Tibial nerve (tissue), 4 donors: ENCODE data around the gene SCP2. TPM values are rescaled to one million over a fixed set of nuclear protein-coding genes. Genes with fewer than 3 reads are reported as not detected.

ENCODE experiments used
- DNase-seq, 2 donors: peaks; one replicate each; pipeline ENCODE4 v3.0.0-alpha.2; 2019; ENCODE audit warnings: low spot score in 2 of 2
- H3K27ac ChIP-seq, 4 donors: fragments of 200-600 bp; sonication (generic) in 3 of 4; one replicate each; pipeline ENCODE4 v1.5.1; 2017 to 2019; ENCODE audit warnings: mild to moderate bottlenecking in 1 of 4
- H3K27me3 ChIP-seq, 2 donors: fragments of 200-600 bp; sonication (generic) in 1 of 2; one replicate each; pipeline versions ENCODE4 v1.5.1 to v1.6.0; 2017 to 2019
- H3K36me3 ChIP-seq, 3 donors: fragments of 200-600 bp; sonication (generic); one replicate each; pipeline ENCODE4 v1.5.1; 2018 to 2019
- H3K4me1 ChIP-seq, 4 donors: fragments of 200-600 bp; sonication (generic) in 3 of 4; one replicate each; pipeline ENCODE4 v1.5.1; 2017 to 2019
- H3K4me3 ChIP-seq, 4 donors: fragments of 200-600 bp; sonication (generic) in 3 of 4; one replicate each; pipeline ENCODE4 v1.5.1; 2017 to 2019; ENCODE audit warnings: mild to moderate bottlenecking in 1 of 4, moderate library complexity in 1 of 4
- H3K9me3 ChIP-seq, 4 donors: fragments of 200-600 bp; sonication (generic) in 3 of 4; one replicate each; pipeline ENCODE4 v1.5.1; 2017 to 2019
- EP300 ChIP-seq, 2 donors: sonication (generic); formaldehyde crosslinking; IDR thresholded peaks; one replicate each; pipeline ENCODE4 v1.6.1; 2017; ENCODE audit warnings: antibody characterized with exemption in 2 of 2, mild to moderate bottlenecking in 1 of 2
- POLR2A ChIP-seq, 2 donors: fragments of 450-650 bp; IDR thresholded peaks; one replicate each; pipeline ENCODE4 v1.6.1; 2017; ENCODE audit warnings: antibody characterized with exemption in 2 of 2, mild to moderate bottlenecking in 2 of 2, moderate library complexity in 2 of 2
- WGBS, 2 donors: methylation state at CpG; one replicate each; pipeline ENCODE4 v1.1.5; 2018; 5-methylcytosine and 5-hydroxymethylcytosine counted together
- total RNA-seq, 4 donors: library from RNA; depleted of rRNA; stranded (reverse); fragments of >200 nt; gene quantifications; one replicate each; pipeline ENCODE4 v1.1.0, GENCODE V29; 2016
- TF ChIP-seq, protein P1 (sequence below), 5 experiments: fragments of 200-600 bp in 3 of 5; fragments of 450-650 bp in 2 of 5; sonication (generic) in 3 of 5; IDR thresholded peaks; one replicate each; pipeline ENCODE4 v1.5.1; 2016 to 2019; ENCODE audit warnings: antibody characterized with exemption in 5 of 5, mild to moderate bottlenecking in 3 of 5, moderate library complexity in 2 of 5

SCP2 gene
- total RNA-seq, 4 donors from 2014 or later, result 63.3 to 131 (median 104) TPM

DNA sequence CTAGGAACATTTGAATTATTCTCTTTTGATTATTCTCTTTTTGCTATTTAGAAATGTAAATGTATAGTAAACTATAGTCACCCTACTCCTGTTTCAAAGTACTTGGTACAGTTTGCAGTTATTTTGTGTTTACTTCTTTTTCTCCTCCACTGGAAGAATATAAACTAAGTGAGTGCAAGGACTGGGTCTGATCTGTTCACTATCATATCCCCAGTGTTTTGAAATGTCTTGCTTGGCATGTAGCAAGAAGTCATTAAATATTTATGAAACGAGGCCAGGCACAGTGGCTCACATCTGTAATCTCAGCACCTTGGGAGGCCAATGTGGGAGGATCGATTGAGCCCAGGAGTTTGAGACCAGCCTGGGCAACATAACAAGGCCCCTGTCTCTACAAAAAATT lies 99.2 kb downstream of the SCP2 start:
- Histone ChIP-seq H3K27ac (peak overlapping the region in 2 of 4 donors; percentile 84 to 93), H3K36me3 (peaks cover 0 to 26% (median 0%) of the 10 kb centered on the region in 3 donors), H3K27me3 (no peaks in the 10 kb centered on the region), H3K4me3 (no peak overlapping the region), H3K9me3 (no peaks in the 10 kb centered on the region), H3K4me1 (peaks cover 0 to 44% (median 13%) of the 10 kb centered on the region in 4 donors)
- 65 to 68% methylated on average over 2 of the region's 2 CpGs for WGBS, 2 donors
- TF ChIP-seq EP300 (IDR thresholded peaks at IDR 0.05) (no peak), POLR2A (IDR thresholded peaks at IDR 0.05) (no peak)
- TF ChIP-seq, protein P1, sequence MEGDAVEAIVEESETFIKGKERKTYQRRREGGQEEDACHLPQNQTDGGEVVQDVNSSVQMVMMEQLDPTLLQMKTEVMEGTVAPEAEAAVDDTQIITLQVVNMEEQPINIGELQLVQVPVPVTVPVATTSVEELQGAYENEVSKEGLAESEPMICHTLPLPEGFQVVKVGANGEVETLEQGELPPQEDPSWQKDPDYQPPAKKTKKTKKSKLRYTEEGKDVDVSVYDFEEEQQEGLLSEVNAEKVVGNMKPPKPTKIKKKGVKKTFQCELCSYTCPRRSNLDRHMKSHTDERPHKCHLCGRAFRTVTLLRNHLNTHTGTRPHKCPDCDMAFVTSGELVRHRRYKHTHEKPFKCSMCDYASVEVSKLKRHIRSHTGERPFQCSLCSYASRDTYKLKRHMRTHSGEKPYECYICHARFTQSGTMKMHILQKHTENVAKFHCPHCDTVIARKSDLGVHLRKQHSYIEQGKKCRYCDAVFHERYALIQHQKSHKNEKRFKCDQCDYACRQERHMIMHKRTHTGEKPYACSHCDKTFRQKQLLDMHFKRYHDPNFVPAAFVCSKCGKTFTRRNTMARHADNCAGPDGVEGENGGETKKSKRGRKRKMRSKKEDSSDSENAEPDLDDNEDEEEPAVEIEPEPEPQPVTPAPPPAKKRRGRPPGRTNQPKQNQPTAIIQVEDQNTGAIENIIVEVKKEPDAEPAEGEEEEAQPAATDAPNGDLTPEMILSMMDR (IDR thresholded peaks at IDR 0.05), result no peak
- no peak for DNase-seq

DNA sequence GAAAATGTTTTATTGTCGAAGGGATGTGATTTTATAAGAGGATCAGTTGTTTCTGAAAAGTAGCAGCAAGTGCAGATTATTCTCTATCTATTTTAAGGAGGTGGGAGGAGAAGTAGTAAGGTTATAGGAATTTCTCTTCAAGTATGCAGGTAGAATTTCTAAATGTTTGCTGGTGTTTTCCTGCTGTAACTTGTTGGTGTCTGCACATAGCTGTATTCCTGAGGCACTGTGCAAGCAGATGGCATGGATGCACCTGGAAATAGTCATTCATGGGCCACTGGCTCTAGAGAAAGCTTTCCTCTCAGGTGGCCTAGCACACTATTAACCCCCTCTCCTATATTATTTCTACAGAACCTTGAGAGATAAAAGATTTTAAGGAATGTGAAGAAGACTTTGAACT lies 104.7 kb downstream of the SCP2 start:
- H3K4me3 ChIP-seq, result no peak overlapping the region
- 67 to 74% methylated on average over 1 of the region's 1 CpG for WGBS, 2 donors
- no peak overlapping the region for H3K27ac ChIP-seq
- peaks cover 0 to under 1% (median 0%) of the 10 kb centered on the region in 4 donors for H3K4me1 ChIP-seq
- TF ChIP-seq POLR2A (IDR thresholded peaks at IDR 0.05), result no peak
- no peak for TF ChIP-seq EP300 (IDR thresholded peaks at IDR 0.05)
- TF ChIP-seq, protein P1 (IDR thresholded peaks at IDR 0.05), result no peak
- no peaks in the 10 kb centered on the region for H3K9me3 ChIP-seq
- DNase-seq, result no peak
- peaks cover 0 to 37% (median 0%) of the 10 kb centered on the region in 3 donors for H3K36me3 ChIP-seq
- H3K27me3 ChIP-seq, result no peaks in the 10 kb centered on the region

DNA sequence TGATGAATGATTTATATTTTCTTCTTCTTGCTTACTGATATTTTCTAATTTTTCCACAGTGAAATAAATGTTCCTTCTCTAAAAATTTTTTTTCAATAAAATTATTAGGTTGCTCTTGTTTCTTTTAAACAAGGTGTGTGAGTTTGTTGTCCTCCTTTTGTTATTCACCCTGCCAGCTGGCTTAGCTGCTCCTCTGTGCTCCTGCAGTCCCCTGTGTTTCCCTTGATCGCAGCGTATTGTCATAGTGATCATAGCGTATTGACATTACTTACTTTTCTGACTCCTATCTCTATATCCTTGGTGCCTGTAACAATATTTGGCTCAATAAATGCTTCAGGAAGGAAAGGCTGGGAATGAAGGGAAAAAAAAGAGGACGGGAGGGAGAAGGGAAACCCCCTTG lies 110.1 kb downstream of the SCP2 start:
- Histone ChIP-seq H3K27ac (peak overlapping the region in 1 of 4 donors; percentile 24), H3K4me1 (peaks cover 0 to 7% (median 0%) of the 10 kb centered on the region in 4 donors), H3K4me3 (no peak overlapping the region), H3K9me3 (no peaks in the 10 kb centered on the region), H3K36me3 (peaks cover 0 to 38% (median 0%) of the 10 kb centered on the region in 3 donors), H3K27me3 (no peaks in the 10 kb centered on the region)
- DNase-seq, result no peak
- WGBS, 2 donors, result 81 to 86% methylated on average over 4 of the region's 4 CpGs
- TF ChIP-seq, protein P1 (IDR thresholded peaks at IDR 0.05), result no peak
- TF ChIP-seq POLR2A (IDR thresholded peaks at IDR 0.05), result no peak
- no peak for TF ChIP-seq EP300 (IDR thresholded peaks at IDR 0.05)

DNA sequence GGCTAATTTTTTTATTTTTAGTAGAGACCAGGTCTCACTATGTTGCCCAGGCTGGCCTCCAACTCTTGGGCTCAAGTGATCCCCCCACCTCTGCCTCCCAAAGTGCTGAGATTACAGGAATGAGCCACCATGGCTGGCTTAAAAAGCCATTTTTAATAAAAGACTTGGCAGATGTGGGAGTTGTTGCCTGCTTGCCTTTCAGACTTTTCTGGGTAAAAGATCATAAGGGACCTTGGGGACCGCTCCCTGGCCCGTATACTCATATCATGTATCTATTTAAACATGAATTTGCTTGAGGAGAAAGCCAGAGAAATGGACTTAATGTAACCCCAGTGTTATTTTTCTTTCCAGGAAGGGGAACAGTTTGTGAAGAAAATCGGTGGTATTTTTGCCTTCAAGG lies 111.5 kb downstream of the SCP2 start:
- peak in 1 of 2 donors; percentile 19 for TF ChIP-seq EP300 (IDR thresholded peaks at IDR 0.05)
- TF ChIP-seq POLR2A (IDR thresholded peaks at IDR 0.05), result no peak
- no peak overlapping the region for H3K4me3 ChIP-seq
- DNase-seq, result peak in 1 of 2 donors; percentile 57

DNA sequence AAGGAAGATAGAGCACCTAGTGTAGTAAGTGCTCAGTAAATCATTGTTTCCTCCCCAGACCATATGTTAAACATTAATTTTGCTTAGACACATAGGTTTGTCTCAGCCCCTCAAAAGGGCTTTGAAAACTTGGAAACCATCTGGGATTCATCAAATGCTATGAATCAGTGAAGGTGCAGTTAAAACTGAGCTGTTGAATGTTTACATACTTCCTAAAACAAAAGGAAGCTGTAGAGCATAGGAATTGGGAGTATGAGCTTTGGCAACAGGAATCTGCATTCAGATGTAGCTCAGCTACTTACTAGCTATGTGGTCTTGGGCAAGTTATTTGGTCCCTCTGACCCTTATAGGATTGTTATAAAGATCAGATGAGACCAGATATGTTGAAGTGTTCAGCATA lies 116.2 kb downstream of the SCP2 start:
- TF ChIP-seq, protein P1 (IDR thresholded peaks at IDR 0.05), result no peak
- TF ChIP-seq EP300 (IDR thresholded peaks at IDR 0.05) (no peak), POLR2A (IDR thresholded peaks at IDR 0.05) (no peak)
- Histone ChIP-seq H3K4me1 (peaks cover 0 to 34% (median 5%) of the 10 kb centered on the region in 4 donors), H3K27ac (no peak overlapping the region), H3K4me3 (no peak overlapping the region), H3K27me3 (no peaks in the 10 kb centered on the region), H3K36me3 (peaks cover 0 to 38% (median 0%) of the 10 kb centered on the region in 3 donors), H3K9me3 (no peaks in the 10 kb centered on the region)
- no peak for DNase-seq

More for the DNA sequence above, 111.5 kb downstream of the SCP2 start:
- Histone ChIP-seq H3K27me3 (no peaks in the 10 kb centered on the region), H3K9me3 (no peaks in the 10 kb centered on the region), H3K4me1 (peaks cover 0 to 12% (median 0%) of the 10 kb centered on the region in 4 donors), H3K36me3 (peaks cover 0 to 33% (median 0%) of the 10 kb centered on the region in 3 donors), H3K27ac (peak overlapping the region in 1 of 4 donors; percentile 45)
- 65 to 71% methylated on average over 3 of the region's 3 CpGs for WGBS, 2 donors
